Fibroblast of pulmonary artery (primary cell): ENCODE data around the gene DDC.
A peak's percentile ranks its signal among the peaks of the same experiment; 100 is the strongest.

ENCODE experiments used
- DNase-seq: peaks from one replicate; pipeline ENCODE4 v3.0.0-alpha.2; 2010; ENCODE audit warnings: low read depth
- H3K4me3 ChIP-seq: replicated peaks from 2 replicates; pipeline ENCODE4 v1.5.1; 2011; ENCODE audit warnings: low read depth, mild to moderate bottlenecking, control low read depth, low read length, moderate library complexity
- CTCF ChIP-seq: IDR thresholded peaks from 2 replicates; pipeline ENCODE4 v1.5.1; 2011; ENCODE audit warnings: mild to moderate bottlenecking, control low read depth, low read length, inconsistent platforms; ENCODE audit errors: missing control alignments

The DDC gene

GRCh38 chr7:50456371-50457123 is 108.7 kb downstream of the DDC start:
- no peak overlapping the region for H3K4me3 ChIP-seq
- DNase-seq = no peak
- no peak for TF ChIP-seq CTCF

- no peak for DNase-seq
- no peak overlapping the region for H3K4me3 ChIP-seq
- no peak for TF ChIP-seq CTCF
Observed at GRCh38 chr7:50455658-50456057, 109.5 kb downstream of the DDC start.

- DNase-seq = no peak
- TF ChIP-seq CTCF = no peak
- H3K4me3 ChIP-seq = no peak overlapping the region
Observed at GRCh38 chr7:50454968-50455367, 110.2 kb downstream of the DDC start.

GRCh38 chr7:50450590-50451032 is 114.6 kb downstream of the DDC start:
- H3K4me3 ChIP-seq = peak overlapping the region; percentile 82
- DNase-seq = no peak
- no peak for TF ChIP-seq CTCF

GRCh38 chr7:50449881-50450589 is 115.2 kb downstream of the DDC start, which contains the start of gene FIGNL1:
FIGNL1 (minus strand) TSS chr7:50450350; CDS start chr7:50447287, 3,063 bp downstream.
- no peak for TF ChIP-seq CTCF
- peak within 1 kb of the TSS; percentile 82 for H3K4me3 ChIP-seq
- DNase-seq = peak; percentile 79

- no peak for TF ChIP-seq CTCF
- peak overlapping the region; percentile 82 for H3K4me3 ChIP-seq
- no peak for DNase-seq
Observed at GRCh38 chr7:50449501-50449880, 115.7 kb downstream of the DDC start.
